Measurements from ENCODE around the gene SORCS1.

Gene SORCS1

GRCh38 chr10:107072786-107073185 lies 91.7 kb downstream of the SORCS1 start:
- no peak overlapping the region for H3K4me3 ChIP-seq (ENCODE audit: low read depth, low read length)
- no peak for TF ChIP-seq CTCF (IDR thresholded peaks at IDR 0.05; ENCODE audit: control insufficient read depth, extremely low read depth, insufficient read depth)
- DNase-seq (ENCODE audit: low read depth) = no peak

GRCh38 chr10:107072028-107072427 lies 92.5 kb downstream of the SORCS1 start:
- TF ChIP-seq CTCF (IDR thresholded peaks at IDR 0.05; ENCODE audit: control insufficient read depth, extremely low read depth, insufficient read depth) = no peak

GRCh38 chr10:107071301-107071700 lies 93.2 kb downstream of the SORCS1 start:
- no peak for TF ChIP-seq CTCF (IDR thresholded peaks at IDR 0.05; ENCODE audit: control insufficient read depth, extremely low read depth, insufficient read depth)
- no peak for DNase-seq (ENCODE audit: low read depth)
- H3K4me3 ChIP-seq (ENCODE audit: low read depth, low read length) = no peak overlapping the region

More at GRCh38 chr10:107072028-107072427, 92.5 kb downstream of the SORCS1 start:
- no peak overlapping the region for H3K4me3 ChIP-seq (ENCODE audit: low read depth, low read length)
- DNase-seq (ENCODE audit: low read depth) = no peak

- no peak for TF ChIP-seq CTCF (IDR thresholded peaks at IDR 0.05; ENCODE audit: control insufficient read depth, extremely low read depth, insufficient read depth)
- no peak overlapping the region for H3K4me3 ChIP-seq (ENCODE audit: low read depth, low read length)
- no peak for DNase-seq (ENCODE audit: low read depth)
Observed at GRCh38 chr10:107067843-107068242, 96.7 kb downstream of the SORCS1 start.

GRCh38 chr10:107064075-107064474 lies 100.4 kb downstream of the SORCS1 start:
- DNase-seq (ENCODE audit: low read depth) = no peak
- H3K4me3 ChIP-seq (ENCODE audit: low read depth, low read length) = no peak overlapping the region
- no peak for TF ChIP-seq CTCF (IDR thresholded peaks at IDR 0.05; ENCODE audit: control insufficient read depth, extremely low read depth, insufficient read depth)

- no peak for DNase-seq (ENCODE audit: low read depth)
- no peak overlapping the region for H3K4me3 ChIP-seq (ENCODE audit: low read depth, low read length)
- no peak for TF ChIP-seq CTCF (IDR thresholded peaks at IDR 0.05; ENCODE audit: control insufficient read depth, extremely low read depth, insufficient read depth)
Observed at GRCh38 chr10:107059872-107060271, 104.6 kb downstream of the SORCS1 start.

GRCh38 chr10:107059068-107059804 lies 105.3 kb downstream of the SORCS1 start:
- TF ChIP-seq CTCF (IDR thresholded peaks at IDR 0.05; ENCODE audit: control insufficient read depth, extremely low read depth, insufficient read depth) = no peak
- DNase-seq (ENCODE audit: low read depth) = no peak
- no peak overlapping the region for H3K4me3 ChIP-seq (ENCODE audit: low read depth, low read length)

All from LNCaP clone FGC (cell line).